Activated CD4-positive, CD25-positive, alpha-beta regulatory T cell (primary cell): Measurements from ENCODE around the gene CELF2.
"Not testable (repeated sequence)": the region's sequence is repeated elsewhere in the genome, so short reads cannot be mapped to it uniquely, and the experiment has no call there.

ENCODE experiments used
- DNase-seq, 4 experiments: peaks; one replicate each; lab custom pipeline; 2025; lab: John Stamatoyannopoulos, UW

CELF2 gene

GRCh38 chr10:11347580-11347979 is 329.9 kb downstream of the CELF2 start:
- not testable (repeated sequence) for DNase-seq

DNA sequence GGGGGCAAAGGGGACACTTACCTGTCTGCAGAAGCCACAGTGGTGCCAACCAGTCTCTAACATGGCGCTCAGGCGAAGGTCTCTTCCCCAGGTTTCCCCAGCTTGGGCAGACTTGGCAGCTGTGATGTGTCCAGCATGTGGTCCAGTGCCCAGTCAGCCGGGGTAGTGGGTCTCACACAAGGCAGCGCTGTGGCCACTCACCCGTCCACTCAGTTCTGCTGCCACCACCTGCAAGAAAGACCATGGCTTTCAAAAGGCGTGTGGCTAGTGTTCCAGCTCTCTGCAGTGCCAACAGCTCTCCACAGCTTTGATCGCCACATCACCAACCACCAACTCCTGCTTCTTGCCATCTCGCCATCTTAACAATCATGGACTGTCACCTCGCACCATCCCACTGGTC is 334.1 kb downstream of the CELF2 start:
- DNase-seq = no peak

GRCh38 chr10:11353006-11353896 is 335.6 kb downstream of the CELF2 start:
- no peak for DNase-seq

DNA sequence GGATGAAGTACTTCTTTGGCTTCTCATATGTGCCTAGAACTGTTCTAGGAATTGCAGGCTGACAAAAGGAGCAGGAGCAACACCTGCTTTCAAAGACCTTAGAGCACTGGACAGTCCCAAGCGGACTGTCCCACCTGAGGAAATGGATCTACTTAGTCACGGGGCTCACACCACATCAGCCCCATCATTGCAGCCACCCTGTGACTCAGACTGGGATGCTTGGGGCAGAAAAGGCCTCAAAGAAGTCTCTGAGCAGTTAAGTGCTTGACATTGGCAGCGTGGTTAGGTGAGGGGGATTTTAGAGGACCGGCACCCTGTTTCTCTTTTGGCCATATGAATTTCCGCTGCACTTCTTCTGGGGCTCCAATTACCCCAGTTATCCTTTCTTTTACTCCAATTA is 337.2 kb downstream of the CELF2 start:
- DNase-seq = no peak

GRCh38 chr10:11355592-11355991 is 337.9 kb downstream of the CELF2 start:
- DNase-seq = no peak

- DNase-seq = no peak
These were observed 339.8 kb downstream of the CELF2 start for GRCh38 chr10:11357439-11357838.

- DNase-seq = no peak
These were observed 340.3 kb downstream of the CELF2 start for GRCh38 chr10:11358011-11358410.

- DNase-seq = no peak
These were observed 341.4 kb downstream of the CELF2 start for GRCh38 chr10:11358923-11359575.

DNA sequence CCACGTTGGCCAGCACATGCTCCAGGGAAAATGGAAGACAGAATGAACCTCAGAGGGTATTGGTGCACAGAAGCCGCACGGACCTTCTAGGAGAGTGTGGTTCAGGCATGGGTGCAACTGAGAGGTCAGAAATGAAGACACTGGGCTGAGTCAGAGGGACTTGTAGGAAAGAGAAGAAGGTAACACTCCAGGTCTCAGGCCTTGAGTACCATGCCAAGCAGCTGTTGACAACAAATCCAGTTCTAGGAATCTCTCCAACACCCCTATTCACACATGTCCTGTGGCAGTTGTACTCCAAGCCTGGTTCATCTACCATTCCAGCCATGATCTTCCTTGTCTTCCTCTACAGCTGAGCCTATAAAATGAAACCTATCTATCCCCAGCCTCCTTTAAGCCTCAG is 342.2 kb downstream of the CELF2 start:
- DNase-seq = no peak

DNA sequence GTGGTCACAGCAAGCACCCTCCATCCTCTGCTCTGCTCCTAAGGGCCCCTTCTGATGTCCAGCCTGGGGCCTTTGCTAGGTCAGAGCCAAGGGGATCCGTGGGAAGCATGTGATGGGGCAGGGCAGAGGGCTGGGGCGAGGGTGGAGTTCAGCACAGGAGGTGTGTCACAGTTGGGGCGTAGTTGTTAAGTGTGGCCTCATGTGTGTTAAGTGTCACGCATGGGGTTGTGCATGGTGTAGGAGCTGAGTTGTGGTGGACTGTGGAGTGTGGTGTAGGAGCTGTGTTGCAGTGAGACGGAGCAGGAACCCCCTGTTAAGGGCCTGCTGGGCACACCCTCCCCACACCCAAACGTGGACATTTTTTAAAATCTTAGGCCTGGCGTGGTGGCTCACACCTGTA is 345.8 kb downstream of the CELF2 start:
- no peak for DNase-seq

DNA sequence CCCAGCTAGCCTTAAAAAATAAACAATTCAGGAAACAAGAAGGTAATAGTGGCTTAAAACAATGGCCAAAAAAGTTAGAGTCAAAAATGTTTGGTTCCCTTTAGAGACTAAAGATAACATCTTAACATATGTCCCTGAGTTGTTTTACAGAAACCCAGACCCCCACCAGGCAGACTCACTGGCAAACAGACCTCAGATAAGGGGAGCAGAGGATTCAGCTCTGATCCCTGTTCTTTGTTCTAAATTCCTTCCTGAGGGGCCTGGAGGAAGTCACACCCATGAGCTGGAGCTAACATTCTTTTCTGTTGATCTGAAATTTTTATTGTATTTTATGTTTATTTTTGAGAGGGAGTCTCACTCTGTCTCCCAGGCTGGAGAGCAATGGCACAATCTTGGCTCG is 346.6 kb downstream of the CELF2 start:
- DNase-seq = no peak

- DNase-seq = not testable (repeated sequence)
These were observed 349.2 kb downstream of the CELF2 start for GRCh38 chr10:11366889-11367288.

GRCh38 chr10:11367505-11367904 is 349.8 kb downstream of the CELF2 start:
- no peak for DNase-seq

DNA sequence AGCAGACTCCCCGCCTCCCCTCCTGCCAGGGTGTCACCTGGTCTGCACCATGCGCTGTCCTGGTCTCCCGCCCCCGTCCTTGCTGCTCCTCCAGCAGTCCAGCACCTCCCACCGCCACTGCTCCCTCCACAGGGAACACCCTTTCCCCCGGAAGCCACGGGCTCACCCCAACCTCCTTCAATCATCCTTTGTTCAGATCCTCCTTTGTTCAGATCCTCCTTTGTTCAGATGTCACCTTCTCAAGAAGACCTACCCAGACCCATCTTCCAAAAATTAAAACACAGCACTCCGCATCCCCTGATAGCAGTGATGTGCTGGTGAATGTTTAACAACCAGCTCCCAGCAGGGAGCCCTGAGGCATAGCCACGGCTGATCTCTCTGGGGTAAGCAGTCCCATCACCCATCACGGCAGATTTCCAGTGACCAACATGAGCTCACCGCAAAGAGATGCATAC is 356.1 kb downstream of the CELF2 start:
- DNase-seq = no peak

DNA sequence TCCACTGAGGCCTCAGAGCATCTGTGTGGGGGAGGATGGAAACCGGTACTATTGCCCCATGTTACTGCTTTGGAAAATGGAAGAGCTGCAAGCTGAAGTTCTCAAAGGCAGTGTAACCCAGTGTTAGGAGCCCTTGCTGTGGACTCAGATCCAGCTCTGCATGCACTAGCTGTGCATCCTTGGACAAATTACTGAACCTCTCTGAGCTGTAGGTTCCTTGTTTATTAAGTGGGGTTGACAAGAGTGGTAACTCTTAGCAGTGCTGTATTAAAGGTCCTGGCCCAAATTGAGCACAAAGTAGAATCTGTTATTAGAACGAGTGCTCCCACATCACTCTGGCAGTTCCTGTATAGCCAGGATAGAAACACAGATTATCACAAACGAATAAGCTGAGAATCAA is 359.6 kb downstream of the CELF2 start:
- no peak for DNase-seq

- DNase-seq = no peak
These were observed 361.2 kb downstream of the CELF2 start for GRCh38 chr10:11378835-11379234.

DNA sequence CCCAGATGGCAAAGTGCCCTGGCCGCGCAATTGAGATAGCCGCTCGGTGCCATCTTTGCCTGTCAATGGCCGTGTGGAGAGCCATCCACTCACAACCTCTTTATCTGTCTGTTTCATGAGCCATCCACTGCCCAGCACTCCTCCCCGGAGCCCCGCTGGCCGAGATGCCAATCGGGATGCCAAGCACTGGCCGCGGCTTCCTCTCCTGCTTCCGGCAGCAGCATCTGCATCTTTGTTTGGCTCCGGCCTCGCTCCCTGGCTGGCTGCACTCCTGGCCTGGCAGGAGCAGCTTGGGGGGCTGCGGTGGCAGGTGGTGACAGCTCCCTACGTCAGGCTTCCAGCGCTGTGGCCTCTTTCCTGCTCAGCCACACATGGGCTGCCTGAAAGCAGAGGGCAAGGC is 362.1 kb downstream of the CELF2 start:
- no peak for DNase-seq

GRCh38 chr10:11381023-11381422 is 363.4 kb downstream of the CELF2 start:
- no peak for DNase-seq

GRCh38 chr10:11381511-11381910 is 363.8 kb downstream of the CELF2 start:
- DNase-seq = no peak

GRCh38 chr10:11382187-11382586 is 364.5 kb downstream of the CELF2 start:
- DNase-seq = no peak

- no peak for DNase-seq
These were observed 368.4 kb downstream of the CELF2 start for GRCh38 chr10:11386044-11386443.
